Peyer's patch (tissue), 4 donors: ENCODE data around the gene PVALEF.

Experiments used
- CTCF ChIP-seq, 6 experiments: fragments of 450-650 bp in 4 of 6; fragments of 200-600 bp in 2 of 6; sonication (generic) in 1 of 6; IDR thresholded peaks; one replicate each; pipeline ENCODE4 v1.5.1; 2017 to 2019; ENCODE audit warnings: antibody characterized with exemption in 6 of 6, mild to moderate bottlenecking in 3 of 6, moderate library complexity in 1 of 6
- POLR2A ChIP-seq, 2 donors: fragments of 450-650 bp; IDR thresholded peaks; one replicate each; pipeline ENCODE4 v1.5.1; 2017; ENCODE audit warnings: antibody characterized with exemption in 2 of 2, mild to moderate bottlenecking in 2 of 2, moderate library complexity in 2 of 2

DNA sequence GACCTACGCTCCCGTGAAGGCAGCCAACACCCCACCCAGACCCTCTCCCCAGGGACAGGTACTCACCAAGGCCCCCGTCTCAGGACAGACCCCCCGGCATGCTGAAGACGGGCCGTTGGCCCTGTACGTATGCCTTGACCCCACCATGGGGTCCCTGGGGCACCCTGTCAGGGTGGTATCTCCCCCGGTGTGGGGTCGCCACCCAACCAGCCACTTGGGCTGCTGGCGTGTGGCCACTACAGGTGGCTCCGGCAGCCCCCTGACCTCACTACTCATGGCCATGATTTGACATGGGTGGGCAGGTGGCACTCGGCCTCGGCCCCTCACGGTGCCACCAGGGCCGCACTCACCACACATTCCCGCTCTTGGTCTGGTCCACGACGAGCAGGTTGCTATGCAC lies 40.9 kb upstream of the PVALEF start:
- TF ChIP-seq CTCF (IDR thresholded peaks at IDR 0.05) (no peak), POLR2A (IDR thresholded peaks at IDR 0.05) (no peak)
